ENCODE data around the gene CYSRT1. TPM values are rescaled to one million over a fixed set of nuclear protein-coding genes. Genes with fewer than 3 reads are reported as not detected.

CYSRT1 gene
- total RNA-seq, 1 donor from 2014 or later = 1.3 TPM

- no peak overlapping the region for H2AFZ ChIP-seq (ENCODE audit: low read depth, low read length)
- TF ChIP-seq CTCF (IDR thresholded peaks at IDR 0.05; ENCODE audit: insufficient read depth, low read depth, low read length) (no peak), EZH2 (IDR thresholded peaks at IDR 0.05; ENCODE audit: insufficient read depth, low read length) (no peak)
- H3K27ac Mint-ChIP-seq (ENCODE audit: unreplicated experiment) = no peak overlapping the region
- no peaks in the 10 kb centered on the region for H3K36me3 Mint-ChIP-seq (ENCODE audit: low read depth, unreplicated experiment)
- no peak overlapping the region for H3K27ac ChIP-seq (ENCODE audit: low read depth, low read length)
- no peak overlapping the region for H3K9ac ChIP-seq (ENCODE audit: low read length)
- peaks cover 12% of the 10 kb centered on the region for H3K4me1 Mint-ChIP-seq (ENCODE audit: low read depth, unreplicated experiment)
- H3K27me3 ChIP-seq (ENCODE audit: insufficient read depth, low read length) = no peaks in the 10 kb centered on the region
- no peaks in the 10 kb centered on the region for H3K9me3 Mint-ChIP-seq (ENCODE audit: unreplicated experiment)
- peaks cover 24% of the 10 kb centered on the region for H4K20me1 ChIP-seq (ENCODE audit: insufficient read depth, low read length)
- no peaks in the 10 kb centered on the region for H3K9me3 ChIP-seq (ENCODE audit: insufficient read depth, low read depth, low read length)
- DNase-seq (ENCODE audit: low read depth) (no peak), FAIRE-seq (no peak)
- peaks cover 3% of the 10 kb centered on the region for H3K36me3 ChIP-seq (ENCODE audit: insufficient read depth, low read length)
- H3K4me3 Mint-ChIP-seq (ENCODE audit: unreplicated experiment) = no peak overlapping the region
- H3K4me1 ChIP-seq (ENCODE audit: insufficient read depth, low read length) = peaks cover 9% of the 10 kb centered on the region
- no peak overlapping the region for H3K4me3 ChIP-seq (ENCODE audit: insufficient read depth, low read depth, low read length)
- H3K79me2 ChIP-seq (ENCODE audit: insufficient read depth, low read length) = peaks cover 18% of the 10 kb centered on the region
- H3K4me2 ChIP-seq (ENCODE audit: low read length) = no peak overlapping the region
- peaks cover 4% of the 10 kb centered on the region for H3K27me3 Mint-ChIP-seq (ENCODE audit: low read depth, unreplicated experiment)
These were observed 22.9 kb downstream of the CYSRT1 start for GRCh38 chr9:137247916-137248175.

- Histone ChIP-seq H3K4me3 (ENCODE audit: insufficient read depth, low read depth, low read length) (no peak overlapping the region), H3K79me2 (ENCODE audit: insufficient read depth, low read length) (peaks cover 9% of the 10 kb centered on the region), H3K9me3 (ENCODE audit: insufficient read depth, low read depth, low read length) (no peaks in the 10 kb centered on the region), H3K27ac (ENCODE audit: low read depth, low read length) (no peak overlapping the region), H3K4me1 (ENCODE audit: insufficient read depth, low read length) (peaks cover 10% of the 10 kb centered on the region), H3K36me3 (ENCODE audit: insufficient read depth, low read length) (no peaks in the 10 kb centered on the region), H3K9ac (ENCODE audit: low read length) (no peak overlapping the region), H3K27me3 (ENCODE audit: insufficient read depth, low read length) (no peaks in the 10 kb centered on the region), H3K4me2 (ENCODE audit: low read length) (no peak overlapping the region), H2AFZ (ENCODE audit: low read depth, low read length) (no peak overlapping the region), H4K20me1 (ENCODE audit: insufficient read depth, low read length) (peaks cover 2% of the 10 kb centered on the region)
- DNase-seq (ENCODE audit: low read depth) (no peak), FAIRE-seq (no peak)
- Mint-ChIP-seq H3K27me3 (ENCODE audit: low read depth, unreplicated experiment) (peaks cover 6% of the 10 kb centered on the region), H3K4me1 (ENCODE audit: low read depth, unreplicated experiment) (peaks cover 2% of the 10 kb centered on the region), H3K9me3 (ENCODE audit: unreplicated experiment) (no peaks in the 10 kb centered on the region), H3K27ac (ENCODE audit: unreplicated experiment) (no peak overlapping the region), H3K36me3 (ENCODE audit: low read depth, unreplicated experiment) (no peaks in the 10 kb centered on the region), H3K4me3 (ENCODE audit: unreplicated experiment) (no peak overlapping the region)
- no peak for TF ChIP-seq CTCF (IDR thresholded peaks at IDR 0.05; ENCODE audit: insufficient read depth, low read depth, low read length)
- TF ChIP-seq EZH2 (IDR thresholded peaks at IDR 0.05; ENCODE audit: insufficient read depth, low read length) = no peak
These were observed 25.6 kb downstream of the CYSRT1 start for GRCh38 chr9:137250329-137251193.

GRCh38 chr9:137251194-137251461 is 26.2 kb downstream of the CYSRT1 start, which contains the start of gene STPG3:
TSS of gene STPG3 (plus strand) at chr9:137251286. CDS start at chr9:137251287, 1 bp downstream.
- FAIRE-seq (no peak), DNase-seq (ENCODE audit: low read depth) (no peak)
- H3K4me3 ChIP-seq (ENCODE audit: insufficient read depth, low read depth, low read length) = no peak within 1 kb of the TSS
- H3K79me2 ChIP-seq (ENCODE audit: insufficient read depth, low read length) = peaks cover 14% of the 10 kb centered on the region
- H3K27me3 Mint-ChIP-seq (ENCODE audit: low read depth, unreplicated experiment) = peaks cover 6% of the 10 kb centered on the region
- no peaks in the 10 kb centered on the region for H3K9me3 ChIP-seq (ENCODE audit: insufficient read depth, low read depth, low read length)
- H3K27ac ChIP-seq (ENCODE audit: low read depth, low read length) = no peak within 1 kb of the TSS
- no peak within 1 kb of the TSS for H3K27ac Mint-ChIP-seq (ENCODE audit: unreplicated experiment)
- no peak for TF ChIP-seq CTCF (IDR thresholded peaks at IDR 0.05; ENCODE audit: insufficient read depth, low read depth, low read length)
- no peak for TF ChIP-seq EZH2 (IDR thresholded peaks at IDR 0.05; ENCODE audit: insufficient read depth, low read length)
- H3K27me3 ChIP-seq (ENCODE audit: insufficient read depth, low read length) = no peaks in the 10 kb centered on the region
- H3K4me3 Mint-ChIP-seq (ENCODE audit: unreplicated experiment) = no peak within 1 kb of the TSS
- no peaks in the 10 kb centered on the region for H3K36me3 ChIP-seq (ENCODE audit: insufficient read depth, low read length)
- H2AFZ ChIP-seq (ENCODE audit: low read depth, low read length) = no peak within 1 kb of the TSS
- peaks cover 7% of the 10 kb centered on the region for H4K20me1 ChIP-seq (ENCODE audit: insufficient read depth, low read length)
- H3K4me1 Mint-ChIP-seq (ENCODE audit: low read depth, unreplicated experiment) = peaks cover 2% of the 10 kb centered on the region
- no peaks in the 10 kb centered on the region for H3K36me3 Mint-ChIP-seq (ENCODE audit: low read depth, unreplicated experiment)
- no peak within 1 kb of the TSS for H3K9ac ChIP-seq (ENCODE audit: low read length)
- H3K4me1 ChIP-seq (ENCODE audit: insufficient read depth, low read length) = peaks cover 14% of the 10 kb centered on the region
- no peaks in the 10 kb centered on the region for H3K9me3 Mint-ChIP-seq (ENCODE audit: unreplicated experiment)
- no peak within 1 kb of the TSS for H3K4me2 ChIP-seq (ENCODE audit: low read length)
